Stimulated activated CD4-positive, alpha-beta T cell treated with anti-CD3 and anti-CD28 coated beads, TNF-alpha, amount 100 ng/mL, for 1 hour (primary cell): ENCODE data around the gene MNX1.

Source experiments
- DNase-seq, 3 donors: peaks; one replicate each; pipeline ENCODE4 v3.0.0-alpha.2; 2020; ENCODE audit warnings: low read depth in 3 of 3, low spot score in 1 of 3

MNX1 gene

DNA sequence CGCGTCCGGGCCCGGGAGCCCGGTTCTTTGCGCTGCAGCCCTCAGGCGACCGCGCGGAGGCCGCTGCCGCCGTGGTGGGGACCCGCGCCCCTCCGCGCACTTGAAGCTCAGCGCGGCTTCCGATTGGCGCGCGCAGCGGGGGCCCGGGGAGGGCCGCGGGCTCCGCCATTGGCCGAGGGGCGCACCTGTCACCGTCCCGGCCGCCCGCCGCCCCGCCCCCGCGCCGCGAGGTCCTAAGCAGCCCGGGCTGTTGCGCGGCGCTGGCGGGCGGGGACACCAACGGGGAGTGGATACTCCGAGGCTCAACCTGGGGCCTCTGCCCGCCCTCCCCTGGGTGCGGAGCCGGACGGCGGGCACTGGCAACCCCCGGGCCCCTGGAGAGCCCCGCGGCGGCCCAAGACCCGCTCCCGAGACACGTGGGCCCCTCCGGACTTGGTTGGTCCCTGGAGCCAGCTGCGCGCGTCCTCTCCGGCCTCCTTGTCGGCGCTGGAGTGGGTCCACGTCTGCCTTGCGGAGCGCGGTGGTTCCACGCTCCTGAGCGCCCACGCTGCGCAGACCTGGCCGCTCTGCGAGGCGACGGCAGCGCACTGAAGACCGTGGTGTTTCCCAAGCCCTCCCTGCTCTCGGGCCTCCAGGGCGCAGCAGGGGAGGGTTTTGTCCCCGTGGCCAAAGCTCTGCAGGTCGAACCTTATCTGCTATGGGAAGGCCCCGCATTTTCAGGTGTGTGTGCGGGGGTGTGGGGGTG lies at the start of gene MNX1:
Gene MNX1, minus strand, starts transcription at position 76 of the 745 bp plus-strand sequence. CDS start 313 bp downstream, outside the sequence.
- no peak for DNase-seq

GRCh38 chr7:157059534-157059933 lies 49.1 kb upstream of the MNX1 start:
- no peak for DNase-seq

DNA sequence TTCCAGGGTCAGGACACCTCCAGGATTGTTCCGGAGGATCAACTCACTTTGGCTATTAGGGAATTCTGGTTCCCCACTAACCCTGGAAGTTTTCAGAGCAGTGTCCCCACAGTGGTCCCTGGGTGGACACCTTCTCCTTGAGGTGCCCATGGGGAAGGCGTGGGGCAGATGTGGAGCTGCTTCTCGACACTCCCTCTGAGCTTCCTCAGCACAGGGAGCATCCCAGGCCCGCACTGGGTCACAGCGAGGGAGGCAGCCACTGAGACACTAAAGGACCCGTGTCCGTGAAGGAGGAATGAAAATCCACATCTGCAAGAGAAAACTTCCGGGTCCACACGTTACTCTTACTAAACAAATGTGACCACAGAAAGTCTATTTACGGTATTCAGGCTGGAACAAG lies 48.2 kb upstream of the MNX1 start:
- DNase-seq = no peak

- DNase-seq = no peak
Measured at GRCh38 chr7:157058068-157058467, 47.6 kb upstream of the MNX1 start.

DNA sequence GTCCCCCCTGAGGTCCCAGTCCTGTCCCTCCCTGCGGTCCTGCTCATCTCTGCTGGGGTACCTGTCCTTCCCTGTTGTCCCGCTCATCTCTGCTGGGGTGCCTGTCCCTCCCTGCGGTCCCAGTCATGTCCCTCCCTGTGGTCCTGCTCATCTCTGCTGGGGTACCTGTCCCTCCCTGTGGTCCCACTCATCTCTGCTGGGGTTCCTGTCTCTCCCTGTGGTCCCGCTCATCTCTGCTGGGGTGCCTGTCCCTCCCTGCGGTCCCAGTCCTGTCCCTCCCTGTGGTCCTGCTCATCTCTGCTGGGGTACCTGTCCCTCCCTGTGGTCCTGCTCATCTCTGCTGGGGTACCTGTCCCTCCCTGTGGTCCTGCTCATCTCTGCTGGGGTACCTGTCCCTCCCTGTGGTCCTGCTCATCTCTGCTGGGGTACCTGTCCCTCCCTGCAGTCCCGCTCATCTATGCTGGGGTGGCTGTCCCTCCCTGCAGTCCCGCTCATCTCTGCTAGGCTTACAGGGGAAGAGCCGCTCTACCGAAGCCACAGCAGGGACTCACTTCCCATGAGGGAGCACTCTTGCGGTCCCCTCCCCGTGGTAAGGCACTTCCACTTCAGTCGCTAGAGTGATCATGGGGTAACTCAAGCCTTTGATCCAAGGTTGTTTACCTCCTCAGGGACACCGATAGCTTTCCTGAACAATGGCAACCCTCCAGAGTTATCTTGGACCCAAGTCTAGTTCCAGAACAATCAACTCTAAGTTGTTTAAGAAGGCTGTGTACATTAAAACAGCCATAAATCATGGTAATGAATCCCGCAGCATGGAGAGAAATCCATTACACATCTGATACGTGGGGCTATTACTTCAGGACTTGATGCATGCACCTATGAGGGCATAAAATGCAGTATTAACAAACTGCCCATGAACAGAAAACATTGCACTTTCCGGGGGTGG lies 46.8 kb upstream of the MNX1 start:
- DNase-seq = no peak

GRCh38 chr7:157056246-157056645 lies 45.8 kb upstream of the MNX1 start:
- DNase-seq = no peak

DNA sequence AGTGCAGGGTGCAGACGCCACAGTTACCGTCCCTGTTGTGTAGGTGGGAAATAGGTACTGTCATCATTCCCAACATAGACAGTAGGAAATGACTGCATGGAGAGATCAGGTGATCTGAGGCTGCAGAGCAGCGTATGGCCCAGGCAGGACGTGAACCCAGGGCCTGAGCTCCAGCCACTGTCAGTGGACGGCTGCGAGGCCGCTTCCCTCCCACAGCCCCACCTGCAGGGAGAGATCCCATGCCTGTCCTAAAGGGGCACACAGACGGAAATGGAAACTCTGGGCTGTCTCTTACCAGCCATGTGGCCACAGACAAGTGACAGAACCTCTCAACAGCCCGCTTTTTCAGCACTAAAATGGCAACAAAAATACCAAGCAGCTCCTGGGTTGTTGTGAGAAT lies 44.5 kb upstream of the MNX1 start:
- no peak for DNase-seq

DNA sequence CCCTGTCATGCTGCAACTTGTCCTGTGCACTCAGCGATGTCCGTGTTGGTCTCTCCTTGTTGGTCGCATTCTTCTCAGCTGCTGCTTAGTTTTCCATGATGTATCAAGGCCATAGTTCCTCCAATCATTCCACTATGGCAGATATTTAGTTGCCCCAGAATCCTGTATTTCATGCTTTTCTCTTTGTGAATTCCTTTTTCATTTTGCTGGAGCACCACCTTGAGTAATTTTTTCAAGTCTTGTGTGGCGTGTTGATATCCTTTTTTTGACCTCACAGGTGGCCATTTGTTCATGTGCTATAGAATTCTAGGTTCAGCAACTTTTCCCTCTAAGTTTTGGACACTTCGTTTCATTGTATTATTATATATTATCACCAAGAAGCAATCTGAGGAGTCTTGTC lies 42.7 kb upstream of the MNX1 start:
- no peak for DNase-seq

DNA sequence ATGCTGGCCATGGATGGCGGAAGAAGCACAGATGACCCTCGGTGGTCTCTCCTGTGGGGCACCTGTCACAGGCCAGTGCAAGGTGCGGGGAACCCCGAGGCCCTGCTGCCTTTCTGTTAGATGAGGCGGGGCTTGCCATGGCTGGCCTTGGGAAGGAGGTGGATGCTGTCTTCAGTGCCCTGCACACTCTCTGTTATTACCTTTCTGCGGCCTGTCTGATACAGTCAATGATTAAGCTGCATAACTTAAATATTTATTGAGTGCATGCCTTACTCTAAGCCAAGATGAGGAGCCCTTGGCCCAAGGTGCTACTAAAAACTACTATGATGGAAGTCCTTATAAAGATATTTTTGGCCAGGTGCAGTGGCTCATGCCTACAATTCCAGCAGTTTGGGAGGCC lies 36.7 kb upstream of the MNX1 start:
- DNase-seq = no peak

DNA sequence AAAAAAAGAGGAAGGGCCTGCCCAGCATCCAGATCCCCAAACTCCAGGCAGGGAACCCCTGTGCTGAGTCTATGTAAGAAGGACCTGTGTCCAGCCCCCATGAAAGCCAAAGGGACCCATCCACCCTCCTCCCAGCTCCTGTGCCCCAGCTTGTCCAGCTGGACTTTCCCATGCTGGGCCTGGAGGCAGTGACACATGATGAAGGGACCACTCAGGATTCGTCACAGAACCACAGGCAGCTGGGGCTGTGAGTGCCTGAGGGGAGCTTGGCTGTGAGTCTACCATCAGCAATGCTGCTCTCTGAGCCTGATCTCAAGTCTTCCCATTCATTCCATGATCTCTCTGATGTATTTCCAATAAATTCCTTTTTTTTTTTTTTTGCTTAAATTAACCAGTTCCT lies 36.2 kb upstream of the MNX1 start:
- no peak for DNase-seq

GRCh38 chr7:157044943-157045660 lies 34.6 kb upstream of the MNX1 start:
- DNase-seq = no peak

- no peak for DNase-seq
Measured at GRCh38 chr7:157044147-157044687, 33.8 kb upstream of the MNX1 start.

- DNase-seq = no peak
Measured at GRCh38 chr7:157043745-157044144, 33.3 kb upstream of the MNX1 start.

DNA sequence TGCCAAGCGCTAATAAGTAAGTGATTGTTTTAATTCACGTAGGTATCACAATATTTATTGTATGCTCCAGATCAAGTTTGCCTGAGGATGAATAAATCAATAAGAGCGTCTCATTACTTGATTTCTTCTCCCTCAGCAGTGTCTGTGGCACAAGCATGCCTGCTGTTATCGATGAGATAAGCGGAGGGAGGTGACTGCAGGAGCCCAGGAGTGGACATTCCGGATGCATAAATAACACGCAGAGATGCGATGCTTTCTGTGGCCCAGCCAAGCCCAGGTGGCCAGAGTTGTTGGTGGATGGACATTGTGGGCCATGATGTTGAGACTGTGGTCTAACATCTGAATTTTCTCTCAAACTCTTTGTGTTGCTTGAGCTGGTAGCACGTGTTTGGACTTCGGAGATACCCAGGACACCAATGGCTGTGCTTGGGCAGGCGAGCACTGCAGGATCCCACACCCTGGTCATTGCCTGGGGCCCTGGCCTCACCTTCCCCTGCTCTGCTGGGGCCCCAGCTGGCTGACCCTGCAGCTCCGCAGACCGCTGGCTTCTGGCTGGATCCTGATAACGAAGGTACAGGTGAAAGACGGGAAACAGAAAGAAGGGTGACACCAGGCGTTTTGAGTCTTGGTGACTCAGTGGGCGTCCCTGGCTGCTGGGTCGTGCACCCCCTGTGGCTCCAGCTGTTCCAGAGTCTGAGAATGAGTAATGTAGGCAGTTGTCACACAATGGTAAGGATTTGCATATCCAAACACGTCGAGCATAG lies 31.2 kb upstream of the MNX1 start:
- DNase-seq = no peak

DNA sequence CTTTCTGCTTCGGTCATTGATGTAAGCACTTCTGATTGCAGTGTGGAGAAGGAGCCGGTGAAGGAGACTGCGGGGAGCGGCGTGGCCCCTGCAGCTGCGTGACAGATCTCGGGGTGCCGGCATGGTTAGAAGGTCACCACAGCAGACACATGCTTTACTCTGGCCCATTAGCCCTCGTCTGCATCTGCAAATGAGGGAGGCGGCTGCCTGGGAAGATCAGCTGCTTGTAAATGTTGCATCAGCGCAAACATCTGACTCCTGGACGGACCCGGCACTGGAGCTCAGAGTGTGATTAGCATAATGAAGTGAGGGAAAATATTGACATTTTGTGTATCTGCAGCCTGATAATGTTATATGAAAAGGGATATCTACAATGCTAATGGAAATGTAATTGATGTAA lies 30.5 kb upstream of the MNX1 start:
- no peak for DNase-seq

- DNase-seq = no peak
Measured at GRCh38 chr7:157037635-157038034, 27.2 kb upstream of the MNX1 start.

DNA sequence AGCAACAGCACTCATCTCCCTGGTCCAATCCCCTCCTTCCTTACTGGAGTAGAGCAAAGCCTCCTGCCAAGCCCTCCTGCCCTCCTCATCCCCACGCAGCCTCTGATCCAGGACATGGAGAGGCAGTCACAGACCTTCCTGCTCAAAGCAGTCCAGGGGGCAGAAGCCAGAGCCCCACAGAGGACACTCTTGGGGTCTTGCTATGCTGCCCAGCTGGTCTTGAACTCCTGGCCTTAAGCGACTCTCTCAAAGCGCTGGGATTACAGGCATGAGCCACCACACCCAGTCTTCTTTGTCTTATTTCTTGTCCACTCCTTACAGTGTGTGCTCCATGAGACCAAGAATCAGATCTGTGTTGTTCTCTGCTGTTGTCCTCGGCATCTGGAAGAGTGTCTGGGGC lies 26.6 kb upstream of the MNX1 start:
- DNase-seq = no peak

- no peak for DNase-seq
Measured at GRCh38 chr7:157035979-157036378, 25.5 kb upstream of the MNX1 start.

DNA sequence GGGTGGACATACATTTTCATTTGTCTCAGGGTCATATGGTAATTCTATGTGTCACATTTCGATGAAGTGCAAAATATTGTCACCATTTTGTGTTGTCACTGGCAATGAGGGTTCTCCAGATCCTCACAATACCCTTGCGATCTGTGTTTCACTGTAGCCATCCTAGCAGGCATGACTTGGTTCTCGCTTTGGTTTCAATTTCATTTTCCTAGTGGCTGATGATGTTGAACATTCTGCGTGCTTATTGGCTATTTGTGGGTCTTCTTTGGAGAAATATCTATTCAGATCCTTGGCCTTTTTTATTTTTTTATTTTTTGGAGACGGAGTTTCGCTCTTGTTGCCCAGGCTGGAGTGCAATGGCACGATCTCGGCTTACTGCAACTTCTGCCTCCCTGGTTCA lies 24.8 kb upstream of the MNX1 start:
- DNase-seq = no peak
